Endodermal cell (in vitro differentiated cells): ENCODE data around the gene CAMTA1. TPM values are rescaled to one million over a fixed set of nuclear protein-coding genes. Genes with fewer than 3 reads are reported as not detected.

Experiments used
- DNase-seq: peaks from one replicate; pipeline ENCODE4 v3.0.0-alpha.2; 2017
- H3K27ac ChIP-seq: 2 replicates; pipeline ENCODE4 v1.5.1; 2013; ENCODE audit warnings: mild to moderate bottlenecking, low read depth, low read length, moderate library complexity
- H3K27me3 ChIP-seq: 2 replicates; pipeline ENCODE4 v1.6.1; 2013; ENCODE audit warnings: mild to moderate bottlenecking, low read length, moderate library complexity; ENCODE audit not compliant: insufficient read depth, control insufficient read depth, poor library complexity, severe bottlenecking
- H3K36me3 ChIP-seq: 2 replicates; pipeline ENCODE4 v1.7.0; 2013; ENCODE audit warnings: mild to moderate bottlenecking, low read length, moderate library complexity; ENCODE audit not compliant: control insufficient read depth, insufficient read depth
- H3K4me1 ChIP-seq: one replicate; pipeline ENCODE4 v1.7.0; 2013; ENCODE audit warnings: low read length; ENCODE audit not compliant: control insufficient read depth, insufficient read depth
- H3K4me3 ChIP-seq: 2 replicates; pipeline ENCODE4 v1.5.1; 2013; ENCODE audit warnings: mild to moderate bottlenecking, low read length, moderate library complexity
- H3K9ac ChIP-seq: 2 replicates; pipeline ENCODE4 v1.6.1; 2013; ENCODE audit warnings: mild to moderate bottlenecking, low read length, moderate library complexity; ENCODE audit not compliant: poor library complexity, severe bottlenecking; ENCODE audit errors: extremely low read depth
- H3K9me3 ChIP-seq: 2 replicates; pipeline ENCODE4 v1.6.1; 2013; ENCODE audit warnings: mild to moderate bottlenecking, low read length, moderate library complexity; ENCODE audit not compliant: control insufficient read depth
- H3K27ac Mint-ChIP-seq: 2 replicates; pipeline ENCODE4 v1.8.0; 2020; ENCODE audit warnings: mixed read lengths
- H3K27me3 Mint-ChIP-seq: 2 replicates; pipeline ENCODE4 v1.8.0; 2021; ENCODE audit warnings: mild to moderate bottlenecking, mixed read lengths; ENCODE audit not compliant: insufficient read depth
- H3K36me3 Mint-ChIP-seq: 2 replicates; pipeline ENCODE4 v1.8.0; 2020; ENCODE audit warnings: low read depth, mixed read lengths
- H3K4me1 Mint-ChIP-seq: 2 replicates; pipeline ENCODE4 v1.8.0; 2020; ENCODE audit warnings: mixed read lengths
- H3K4me3 Mint-ChIP-seq: 2 replicates; pipeline ENCODE4 v1.8.0; 2020; ENCODE audit warnings: mild to moderate bottlenecking, moderate library complexity, mixed read lengths
- H3K9me3 Mint-ChIP-seq: 2 replicates; pipeline ENCODE4 v1.8.0; 2020; ENCODE audit warnings: mild to moderate bottlenecking, mixed read lengths
- CTCF ChIP-seq: fragments of 200-600 bp; sonication (generic); conservative IDR thresholded peaks from 2 replicates; pipeline ENCODE4 v1.5.0; 2021; ENCODE audit warnings: antibody characterized with exemption, mild to moderate bottlenecking
- WGBS, 2 experiments: methylation state at CpG; one replicate each; pipeline versions ENCODE4 v1.1.5 to v1.1.7; 2013; ENCODE audit warnings: missing lambda C conversion rate in 2 of 2, mixed read lengths in 1 of 2; ENCODE audit not compliant: insufficient coverage in 1 of 2, insufficient read length in 1 of 2; 5-methylcytosine and 5-hydroxymethylcytosine counted together
- total RNA-seq, 2 donors: library from RNA; stranded (reverse); fragmentation: NEBNext Ultra II Directional in 1 of 2; extraction: Animal tissue kit (Norgen Biotek cat#: 25700) in 1 of 2; gene quantifications; 2 replicates in 1 of 2; 3 replicates in 1 of 2; pipeline ENCODE4 v1.2.1, GENCODE V29; 2021

CAMTA1 gene
- total RNA-seq, 2 donors from 2014 or later = 123 to 137 TPM

- H3K9ac ChIP-seq = no peak overlapping the region
- 88 to 90% methylated on average over 22 to 24 of the region's 24 CpGs for WGBS, 2 experiments
- H3K27me3 Mint-ChIP-seq = no peaks in the 10 kb centered on the region
Observed at GRCh38 chr1:7656557-7657215, 871.4 kb downstream of the CAMTA1 start.

GRCh38 chr1:7657287-7658016 is 872.2 kb downstream of the CAMTA1 start:
- Mint-ChIP-seq H3K4me3 (no peak overlapping the region), H3K27me3 (no peaks in the 10 kb centered on the region), H3K36me3 (no peaks in the 10 kb centered on the region), H3K4me1 (no peaks in the 10 kb centered on the region), H3K9me3 (no peaks in the 10 kb centered on the region), H3K27ac (no peak overlapping the region)
- H3K4me3 ChIP-seq = no peak overlapping the region
- H3K9ac ChIP-seq = no peak overlapping the region
- H3K36me3 ChIP-seq = no peaks in the 10 kb centered on the region
- no peaks in the 10 kb centered on the region for H3K27me3 ChIP-seq
- peak overlapping the region; percentile 44 for H3K27ac ChIP-seq
- no peak for TF ChIP-seq CTCF
- no peaks in the 10 kb centered on the region for H3K4me1 ChIP-seq
- WGBS, 2 experiments = 76 to 79% methylated on average over 14 to 17 of the region's 17 CpGs
- no peaks in the 10 kb centered on the region for H3K9me3 ChIP-seq
- no peak for DNase-seq

More at GRCh38 chr1:7656557-7657215, 871.4 kb downstream of the CAMTA1 start:
- no peaks in the 10 kb centered on the region for H3K36me3 Mint-ChIP-seq
- no peak overlapping the region for H3K27ac Mint-ChIP-seq
- H3K9me3 ChIP-seq = no peaks in the 10 kb centered on the region
- H3K4me3 ChIP-seq = no peak overlapping the region
- H3K27ac ChIP-seq = peak overlapping the region; percentile 44
- H3K36me3 ChIP-seq = no peaks in the 10 kb centered on the region
- H3K27me3 ChIP-seq = no peaks in the 10 kb centered on the region
- no peak overlapping the region for H3K4me3 Mint-ChIP-seq
- peak; percentile 51 for DNase-seq
- H3K9me3 Mint-ChIP-seq = no peaks in the 10 kb centered on the region
- H3K4me1 Mint-ChIP-seq = no peaks in the 10 kb centered on the region
- no peaks in the 10 kb centered on the region for H3K4me1 ChIP-seq
- no peak for TF ChIP-seq CTCF

- H3K27me3 Mint-ChIP-seq = no peaks in the 10 kb centered on the region
- 85 to 93% methylated on average over 4 to 7 of the region's 7 CpGs for WGBS, 2 experiments
- no peak for DNase-seq
- H3K36me3 Mint-ChIP-seq = no peaks in the 10 kb centered on the region
- H3K36me3 ChIP-seq = no peaks in the 10 kb centered on the region
- H3K27ac ChIP-seq = no peak overlapping the region
- no peaks in the 10 kb centered on the region for H3K9me3 Mint-ChIP-seq
- H3K4me3 Mint-ChIP-seq = no peak overlapping the region
- TF ChIP-seq CTCF = no peak
- no peak overlapping the region for H3K4me3 ChIP-seq
- H3K9ac ChIP-seq = no peak overlapping the region
- no peaks in the 10 kb centered on the region for H3K27me3 ChIP-seq
- H3K9me3 ChIP-seq = no peaks in the 10 kb centered on the region
- no peaks in the 10 kb centered on the region for H3K4me1 ChIP-seq
- no peaks in the 10 kb centered on the region for H3K4me1 Mint-ChIP-seq
- no peak overlapping the region for H3K27ac Mint-ChIP-seq
Observed at GRCh38 chr1:7658099-7658498, 872.8 kb downstream of the CAMTA1 start.
